SK-N-SH (cell line): ENCODE measurements around the gene NOP9. TPM values are rescaled to one million over a fixed set of nuclear protein-coding genes. Genes with fewer than 3 reads are reported as not detected.

ENCODE experiments used
- CTCF ChIA-PET: fragments of 300-600, 350-600 bp; formaldehyde crosslinking; extraction: SDS; loops from one replicate; lab custom pipeline; 2021; lab: Yijun Ruan, JAX
- POLR2A ChIA-PET: fragments of 350-600 bp; sonication (Branson Sonifier 250); formaldehyde crosslinking; extraction: SDS; loops from one replicate; lab custom pipeline; 2020; ENCODE audit warnings: antibody characterized with exemption, inconsistent platforms; lab: Yijun Ruan, JAX
- DNase-seq: peaks from one replicate; pipeline ENCODE4 v3.0.0; 2012
- H2AFZ ChIP-seq: fragments of 200-600 bp; sonication (generic); 2 replicates; pipeline ENCODE4 v1.8.1; 2016; ENCODE audit warnings: antibody characterized with exemption, mild to moderate bottlenecking, low read depth
- H3F3A ChIP-seq: fragments of 200-600 bp; sonication (generic); replicated peaks from 2 replicates; pipeline ENCODE3; 2016; ENCODE audit warnings: antibody characterized with exemption, mild to moderate bottlenecking; ENCODE audit not compliant: insufficient read depth
- H3K27ac ChIP-seq, 2 experiments: fragments of 200-500 bp in 1 of 2; fragments of 200-600 bp in 1 of 2; sonication (Bioruptor generic) in 1 of 2; sonication (generic), shearing (Covaris generic) in 1 of 2; 2 replicates each; pipeline versions ENCODE4 v1.5.1 to v1.6.1; 2014 to 2016; ENCODE audit warnings: low read depth in 2 of 2, inconsistent platforms in 1 of 2, low read length in 1 of 2, mild to moderate bottlenecking in 1 of 2, mixed read lengths in 1 of 2
- H3K27me3 ChIP-seq: fragments of 200-600 bp; sonication (generic), shearing (Covaris generic); 2 replicates; pipeline ENCODE4 v1.6.1; 2016; ENCODE audit warnings: mixed run types; ENCODE audit not compliant: insufficient read depth
- H3K36me3 ChIP-seq, 2 experiments: fragments of 200-500 bp in 1 of 2; fragments of 200-600 bp in 1 of 2; sonication (Bioruptor generic) in 1 of 2; sonication (generic) in 1 of 2; replicated peaks in 1 of 2; 2 replicates each; pipeline versions ENCODE3 to v1.5.1; 2014 to 2016; ENCODE audit warnings: low read length in 1 of 2, mild to moderate bottlenecking in 1 of 2; ENCODE audit not compliant: insufficient read depth in 2 of 2, control insufficient read depth in 1 of 2
- H3K4me1 ChIP-seq, 2 experiments: fragments of 200-500 bp in 1 of 2; fragments of 200-600 bp in 1 of 2; sonication (Bioruptor generic) in 1 of 2; sonication (generic), shearing (Covaris generic) in 1 of 2; 2 replicates each; pipeline versions ENCODE4 v1.5.1 to v1.6.1; 2014 to 2016; ENCODE audit warnings: low read depth in 1 of 2, low read length in 1 of 2, mixed run types in 1 of 2; ENCODE audit not compliant: insufficient read depth in 2 of 2, control insufficient read depth in 1 of 2
- H3K4me2 ChIP-seq: fragments of 200-600 bp; sonication (generic), shearing (Covaris generic); 2 replicates; pipeline ENCODE4 v1.6.1; 2017; ENCODE audit warnings: mixed run types
- H3K4me3 ChIP-seq, 2 experiments: fragments of 200-500 bp in 1 of 2; fragments of 200-600 bp in 1 of 2; sonication (Bioruptor generic) in 1 of 2; sonication (generic), shearing (Covaris generic) in 1 of 2; 2 replicates each; pipeline versions ENCODE4 v1.5.1 to v1.8.1; 2014 to 2016; ENCODE audit warnings: low read depth in 2 of 2, inconsistent platforms in 1 of 2, low read length in 1 of 2, mild to moderate bottlenecking in 1 of 2, mixed read lengths in 1 of 2, moderate library complexity in 1 of 2
- H3K79me2 ChIP-seq: fragments of 200-600 bp; sonication (generic); 2 replicates; pipeline ENCODE4 v1.8.1; 2017; ENCODE audit warnings: mild to moderate bottlenecking; ENCODE audit not compliant: insufficient read depth
- H3K9ac ChIP-seq: fragments of 200-600 bp; sonication (generic); 2 replicates; pipeline ENCODE4 v1.6.1; 2017; ENCODE audit warnings: mixed run types
- H3K9me2 ChIP-seq: fragments of 200-600 bp; sonication (generic); 2 replicates; pipeline ENCODE4 v1.6.1; 2017; ENCODE audit warnings: mixed run types
- H3K9me3 ChIP-seq: fragments of 200-600 bp; sonication (generic); 2 replicates; pipeline ENCODE4 v1.6.1; 2017; ENCODE audit warnings: mixed run types, mild to moderate bottlenecking, moderate library complexity
- H4K20me1 ChIP-seq: fragments of 200-600 bp; sonication (generic); 2 replicates; pipeline ENCODE4 v1.6.1; 2017; ENCODE audit warnings: mild to moderate bottlenecking, mixed run types; ENCODE audit not compliant: insufficient read depth
- CHD2 ChIP-seq: fragments of 150-350 bp; IDR thresholded peaks from 2 replicates; pipeline ENCODE4 v1.6.1; 2018; ENCODE audit warnings: low read length; ENCODE audit not compliant: partially characterized antibody
- EZH2phosphoT487 ChIP-seq: fragments of 200-600 bp; sonication (generic); IDR thresholded peaks from 2 replicates; pipeline ENCODE4 v1.6.1; 2017; ENCODE audit warnings: low read depth, mixed run types, mild to moderate bottlenecking, antibody characterized with exemption, moderate library complexity, borderline replicate concordance
- FOSL2 ChIP-seq: IDR thresholded peaks from 2 replicates; pipeline ENCODE4 v1.4.0; 2012; ENCODE audit warnings: low read depth, mild to moderate bottlenecking, moderate library complexity, borderline replicate concordance
- GATA2 ChIP-seq: sonication (generic); formaldehyde crosslinking; IDR thresholded peaks from 2 replicates; pipeline ENCODE4 v1.5.0; 2020; ENCODE audit warnings: mild to moderate bottlenecking, missing genetic modification reagents
- JUND ChIP-seq: IDR thresholded peaks from 2 replicates; pipeline ENCODE4 v1.4.0; 2012
- MEF2A ChIP-seq: IDR thresholded peaks from 2 replicates; pipeline ENCODE4 v1.4.0; 2012; ENCODE audit warnings: low read depth, borderline replicate concordance
- NRF1 ChIP-seq: IDR thresholded peaks from 2 replicates; pipeline ENCODE4 v1.6.1; 2012; ENCODE audit warnings: low read depth, mild to moderate bottlenecking, low read length
- PBX3 ChIP-seq: IDR thresholded peaks from 2 replicates; pipeline ENCODE4; 2012
- POLR2AphosphoS5 ChIP-seq: IDR thresholded peaks from 2 replicates; pipeline ENCODE4 v1.6.1; 2012; ENCODE audit warnings: low read depth, low read length
- REST ChIP-seq: IDR thresholded peaks from 2 replicates; pipeline ENCODE4 v1.6.1; 2012; ENCODE audit warnings: mild to moderate bottlenecking, low read depth, low read length, moderate library complexity
- RXRA ChIP-seq: IDR thresholded peaks from 2 replicates; pipeline ENCODE4 v1.4.0; 2012; ENCODE audit warnings: low read depth, mild to moderate bottlenecking, borderline replicate concordance
- SIN3A ChIP-seq: IDR thresholded peaks from 2 replicates; pipeline ENCODE4 v1.6.1; 2012; ENCODE audit warnings: low read depth, mild to moderate bottlenecking, low read length, moderate library complexity, borderline replicate concordance
- SMC3 ChIP-seq: IDR thresholded peaks from 2 replicates; pipeline ENCODE4 v1.6.1; 2012; ENCODE audit warnings: low read depth, low read length, improper control_type of control experiment
- TCF12 ChIP-seq: IDR thresholded peaks from 2 replicates; pipeline ENCODE4 v1.4.0; 2012
- YY1 ChIP-seq: IDR thresholded peaks from 2 replicates; pipeline ENCODE4 v1.4.0; 2012; ENCODE audit warnings: low read depth, mild to moderate bottlenecking
- WGBS: methylation state at CpG from one replicate; pipeline ENCODE4 v1.1.6; 2017; ENCODE audit warnings: low lambda C conversion rate; 5-methylcytosine and 5-hydroxymethylcytosine counted together
- polyA plus RNA-seq, 3 experiments: library from polyadenylated mRNA; depleted of rRNA; stranded (reverse); fragments of >200 nt; gene quantifications; 2 replicates each; pipeline ENCODE4 v1.2.3, GENCODE V29; 2012
- TF ChIP-seq, protein P1 (sequence below): IDR thresholded peaks from 2 replicates; pipeline ENCODE4 v1.4.0; 2012; ENCODE audit warnings: low read depth
- TF ChIP-seq, protein P2 (sequence below): fragments of 150-350 bp; IDR thresholded peaks from 2 replicates; pipeline ENCODE4 v1.6.1; 2016; ENCODE audit warnings: mild to moderate bottlenecking, low read depth, low read length

Gene NOP9
- polyA plus RNA-seq, 1 of the 3 experiments (the other 2 are of a cell fraction) = 11.9 TPM

DNA sequence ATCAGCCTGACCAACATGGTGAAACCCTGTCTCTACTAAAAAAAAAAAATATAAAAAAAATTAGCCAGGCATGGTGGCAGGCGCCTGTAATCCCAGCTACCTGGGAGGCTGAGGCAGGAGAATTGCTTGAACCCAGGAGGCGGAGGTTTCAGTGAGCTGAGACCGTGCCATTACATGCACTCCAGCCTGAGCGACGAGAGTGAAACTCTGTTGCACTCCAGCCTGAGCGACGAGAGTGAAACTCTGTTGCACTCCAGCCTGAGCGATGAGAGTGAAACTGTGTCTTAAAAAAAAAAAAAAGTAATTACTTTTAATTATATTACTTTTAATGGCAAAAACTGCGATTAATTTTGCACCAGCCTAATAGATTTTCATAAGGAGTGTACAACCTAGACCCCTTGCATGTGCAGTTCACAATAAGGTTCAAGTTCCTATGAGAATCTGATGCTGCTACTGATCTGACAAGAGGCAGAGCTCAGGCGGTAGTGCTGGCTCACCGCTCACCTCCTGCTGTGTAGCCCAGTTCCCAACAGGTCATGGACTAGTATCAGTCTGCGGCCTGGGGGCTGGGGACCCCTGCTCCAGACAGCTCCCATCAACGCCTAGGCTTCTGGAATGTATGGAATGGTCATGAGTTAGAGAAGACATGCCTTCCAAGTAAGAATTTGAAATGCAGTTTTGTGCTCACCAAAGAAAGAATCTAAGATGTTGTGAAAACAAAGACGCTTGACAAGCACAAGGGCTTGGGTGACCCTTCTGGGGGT lies 21.7 kb downstream of the NOP9 start:
- Histone ChIP-seq H3F3A (peaks cover 10% of the 10 kb centered on the region), H3K4me3 (no peak overlapping the region), H3K4me1 (peaks cover 0 to 8% of the 10 kb centered on the region in 2 experiments; a peak in 1 of 4 replicates), H3K4me2 (no peak overlapping the region), H3K9me2 (no peaks in the 10 kb centered on the region), H4K20me1 (no peaks in the 10 kb centered on the region), H3K9me3 (no peaks in the 10 kb centered on the region), H3K9ac (no peak overlapping the region), H2AFZ (no peak overlapping the region), H3K36me3 (no peaks in the 10 kb centered on the region), H3K79me2 (no peaks in the 10 kb centered on the region), H3K27ac (no peak overlapping the region), H3K27me3 (peaks cover 12% of the 10 kb centered on the region; the same call in 1 of the 2 replicates)
- DNase-seq = no peak
- ChIA-PET POLR2A (no interaction called here), CTCF (interaction anchor here (1.1 to 14.6 kb wide), 6 partner anchors 12 to 115 kb away, joined by 3 to 115 read pairs (median 28); partner anchors contain the start of genes ADCY4, CIDEB, KHNYN and LTB4R)
- TF ChIP-seq RXRA (no peak), SIN3A (no peak), EZH2phosphoT487 (no peak), CHD2 (no peak), YY1 (no peak), FOSL2 (no peak)
- 55% methylated on average over 14 of the region's 14 CpGs for WGBS

- 44% methylated on average over 6 of the region's 10 CpGs for WGBS
- peaks cover 12% of the 10 kb centered on the region; the same call in 1 of the 2 replicates for H3K27me3 ChIP-seq
- no peak overlapping the region for H3K27ac ChIP-seq
- no peaks in the 10 kb centered on the region for H4K20me1 ChIP-seq
- POLR2A ChIA-PET = no interaction called here
- no peaks in the 10 kb centered on the region for H3K36me3 ChIP-seq
- CTCF ChIA-PET = interaction anchor here (1.1 to 14.6 kb wide), 6 partner anchors 10 to 114 kb away, joined by 3 to 115 read pairs (median 28); partner anchors contain the start of genes ADCY4, CIDEB, KHNYN and LTB4R
- TF ChIP-seq MEF2A = no peak
- TF ChIP-seq, protein P1, sequence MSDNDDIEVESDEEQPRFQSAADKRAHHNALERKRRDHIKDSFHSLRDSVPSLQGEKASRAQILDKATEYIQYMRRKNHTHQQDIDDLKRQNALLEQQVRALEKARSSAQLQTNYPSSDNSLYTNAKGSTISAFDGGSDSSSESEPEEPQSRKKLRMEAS = no peak
- no peak for TF ChIP-seq REST
- TF ChIP-seq FOSL2 = no peak
- no peak for TF ChIP-seq NRF1
- TF ChIP-seq GATA2 (CRISPR knock-in tag) = no peak
- TF ChIP-seq PBX3 = no peak
- TF ChIP-seq SMC3 = no peak
- TF ChIP-seq JUND = no peak
- TF ChIP-seq TCF12 = no peak
- no peak for TF ChIP-seq POLR2AphosphoS5
- TF ChIP-seq, protein P2, sequence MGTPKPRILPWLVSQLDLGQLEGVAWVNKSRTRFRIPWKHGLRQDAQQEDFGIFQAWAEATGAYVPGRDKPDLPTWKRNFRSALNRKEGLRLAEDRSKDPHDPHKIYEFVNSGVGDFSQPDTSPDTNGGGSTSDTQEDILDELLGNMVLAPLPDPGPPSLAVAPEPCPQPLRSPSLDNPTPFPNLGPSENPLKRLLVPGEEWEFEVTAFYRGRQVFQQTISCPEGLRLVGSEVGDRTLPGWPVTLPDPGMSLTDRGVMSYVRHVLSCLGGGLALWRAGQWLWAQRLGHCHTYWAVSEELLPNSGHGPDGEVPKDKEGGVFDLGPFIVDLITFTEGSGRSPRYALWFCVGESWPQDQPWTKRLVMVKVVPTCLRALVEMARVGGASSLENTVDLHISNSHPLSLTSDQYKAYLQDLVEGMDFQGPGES = no peak
- H3K4me2 ChIP-seq = no peak overlapping the region
- 0 out of 4 replicates have a peak, but pooled peaks cover 0 to 2% of the 10 kb centered on the region in 2 experiments for H3K4me1 ChIP-seq
- H2AFZ ChIP-seq = no peak overlapping the region
- no peaks in the 10 kb centered on the region for H3K79me2 ChIP-seq
- H3K9me2 ChIP-seq = no peaks in the 10 kb centered on the region
- peaks cover 2% of the 10 kb centered on the region for H3F3A ChIP-seq
- H3K9ac ChIP-seq = no peak overlapping the region
- DNase-seq = no peak
- H3K4me3 ChIP-seq = no peak overlapping the region
- no peaks in the 10 kb centered on the region for H3K9me3 ChIP-seq
Observed at GRCh38 chr14:24322672-24323071, 23.0 kb downstream of the NOP9 start.
